SKM-1 treated with dmso at 0.1 percent for 144 hours (cell line): ENCODE measurements around the gene SLC44A3.

ENCODE experiments used
- DNase-seq: peaks from one replicate; lab custom pipeline; 2025; ENCODE audit not compliant: unreplicated experiment; lab: John Stamatoyannopoulos, UW

The SLC44A3 gene

GRCh38 chr1:94819945-94820746, at the start of gene SLC44A3:
TSS of gene SLC44A3 (plus strand) at chr1:94820357. CDS start at chr1:94820452, 95 bp downstream.
- DNase-seq, result peak; percentile 34

GRCh38 chr1:94772230-94772641, 47.9 kb upstream of the SLC44A3 start:
- DNase-seq, result no peak

GRCh38 chr1:94772845-94773244, 47.3 kb upstream of the SLC44A3 start:
- DNase-seq, result no peak

- DNase-seq, result no peak
Measured at GRCh38 chr1:94773296-94773809, 46.8 kb upstream of the SLC44A3 start.

- no peak for DNase-seq
Measured at GRCh38 chr1:94773931-94774422, 46.2 kb upstream of the SLC44A3 start.

GRCh38 chr1:94776474-94776873, 43.7 kb upstream of the SLC44A3 start:
- DNase-seq, result no peak

- DNase-seq, result no peak
Measured at GRCh38 chr1:94777281-94777680, 42.9 kb upstream of the SLC44A3 start.

GRCh38 chr1:94778808-94779207, 41.3 kb upstream of the SLC44A3 start:
- no peak for DNase-seq

- no peak for DNase-seq
Measured at GRCh38 chr1:94783342-94784189, 36.6 kb upstream of the SLC44A3 start.

- DNase-seq, result no peak
Measured at GRCh38 chr1:94784190-94784515, 36.0 kb upstream of the SLC44A3 start.

GRCh38 chr1:94787691-94788090, 32.5 kb upstream of the SLC44A3 start:
- DNase-seq, result no peak

- no peak for DNase-seq
Measured at GRCh38 chr1:94790246-94790645, 29.9 kb upstream of the SLC44A3 start.

- DNase-seq, result no peak
Measured at GRCh38 chr1:94790670-94791069, 29.5 kb upstream of the SLC44A3 start.

GRCh38 chr1:94792473-94793295, 27.5 kb upstream of the SLC44A3 start:
- DNase-seq, result peak; percentile 74

- no peak for DNase-seq
Measured at GRCh38 chr1:94793296-94793656, 26.9 kb upstream of the SLC44A3 start.

- no peak for DNase-seq
Measured at GRCh38 chr1:94795434-94795833, 24.7 kb upstream of the SLC44A3 start.

GRCh38 chr1:94796266-94796665, 23.9 kb upstream of the SLC44A3 start:
- no peak for DNase-seq

GRCh38 chr1:94797291-94797690, 22.9 kb upstream of the SLC44A3 start:
- DNase-seq, result no peak

GRCh38 chr1:94798054-94798453, 22.1 kb upstream of the SLC44A3 start:
- no peak for DNase-seq

- no peak for DNase-seq
Measured at GRCh38 chr1:94798462-94798861, 21.7 kb upstream of the SLC44A3 start.

GRCh38 chr1:94799206-94799605, 21.0 kb upstream of the SLC44A3 start:
- DNase-seq, result no peak
